ENCODE data around the gene ADARB2. TPM values are rescaled to one million over a fixed set of nuclear protein-coding genes. Genes with fewer than 3 reads are reported as not detected.

Gene ADARB2
- total RNA-seq, 2 donors from 2014 or later, result 0.27 TPM; not detected in 1

- intact Hi-C loops (cut with DNase I), result no loop called here
- no peak for ATAC-seq
- no peak for DNase-seq
Observed at GRCh38 chr10:1380088-1380671, 357.1 kb downstream of the ADARB2 start.

GRCh38 chr10:1379601-1380000, 357.7 kb downstream of the ADARB2 start:
- ATAC-seq, result no peak
- intact Hi-C loops (cut with DNase I), result no loop called here
- no peak for DNase-seq

- intact Hi-C loops (cut with DNase I), result no loop called here
- ATAC-seq (no peak), DNase-seq (no peak)
Observed at GRCh38 chr10:1378473-1378872, 358.9 kb downstream of the ADARB2 start.

- ATAC-seq (no peak), DNase-seq (no peak)
- intact Hi-C loops (cut with DNase I), result no loop called here
Observed at GRCh38 chr10:1377740-1378397, 359.5 kb downstream of the ADARB2 start.

GRCh38 chr10:1377231-1377630, 360.1 kb downstream of the ADARB2 start:
- DNase-seq, result no peak
- intact Hi-C loops (cut with DNase I), result no loop called here
- ATAC-seq, result no peak

- intact Hi-C loops (cut with DNase I), result no loop called here
- no peak for DNase-seq
- no peak for ATAC-seq
Observed at GRCh38 chr10:1376384-1376945, 360.9 kb downstream of the ADARB2 start.

GRCh38 chr10:1375346-1376170, 361.8 kb downstream of the ADARB2 start:
- intact Hi-C loops (cut with DNase I), result no loop called here
- ATAC-seq (no peak), DNase-seq (no peak)

GRCh38 chr10:1374511-1375345, 362.6 kb downstream of the ADARB2 start:
- DNase-seq, result no peak
- ATAC-seq, result no peak

GRCh38 chr10:1373287-1373686, 364.0 kb downstream of the ADARB2 start:
- DNase-seq (no peak), ATAC-seq (no peak)
- intact Hi-C loops (cut with DNase I), result no loop called here

More at GRCh38 chr10:1374511-1375345, 362.6 kb downstream of the ADARB2 start:
- intact Hi-C loops (cut with DNase I), result no loop called here

- DNase-seq (no peak), ATAC-seq (no peak)
- intact Hi-C loops (cut with DNase I), result no loop called here
Observed at GRCh38 chr10:1372212-1372611, 365.1 kb downstream of the ADARB2 start.

- ATAC-seq, result no peak
- no peak for DNase-seq
- intact Hi-C loops (cut with DNase I), result no loop called here
Observed at GRCh38 chr10:1370298-1370697, 367.0 kb downstream of the ADARB2 start.

- no peak for DNase-seq
- intact Hi-C loops (cut with DNase I), result no loop called here
Observed at GRCh38 chr10:1369665-1370064, 367.7 kb downstream of the ADARB2 start.

GRCh38 chr10:1369197-1369596, 368.1 kb downstream of the ADARB2 start:
- intact Hi-C loops (cut with DNase I), result no loop called here
- DNase-seq (no peak), ATAC-seq (no peak)

More at GRCh38 chr10:1369665-1370064, 367.7 kb downstream of the ADARB2 start:
- no peak for ATAC-seq

- ATAC-seq (peak; percentile 50 to 59), DNase-seq (peak; percentile 51)
- intact Hi-C loops (cut with DNase I), result no loop called here
Observed at GRCh38 chr10:1368842-1369171, 368.5 kb downstream of the ADARB2 start.

GRCh38 chr10:1367938-1368841, 369.1 kb downstream of the ADARB2 start:
- no peak for DNase-seq
- no peak for ATAC-seq
- intact Hi-C loops (cut with DNase I), result no loop called here

GRCh38 chr10:1366811-1367425, 370.4 kb downstream of the ADARB2 start:
- DNase-seq, result no peak
- ATAC-seq, result no peak
- intact Hi-C loops (cut with DNase I), result no loop called here

GRCh38 chr10:1366322-1366691, 371.0 kb downstream of the ADARB2 start:
- ATAC-seq (no peak), DNase-seq (no peak)
- intact Hi-C loops (cut with DNase I), result no loop called here

Measured in left cardiac atrium (tissue), 4 donors.